Gastroesophageal sphincter (tissue), 2 donors: ENCODE measurements around the gene KIF27.
"Not testable (repeated sequence)": the region's sequence is repeated elsewhere in the genome, so short reads cannot be mapped to it uniquely, and the experiment has no call there.

ENCODE experiments used
- EP300 ChIP-seq: sonication (generic); formaldehyde crosslinking; IDR thresholded peaks from one replicate; pipeline ENCODE4 v1.6.1; 2017; ENCODE audit warnings: antibody characterized with exemption, mild to moderate bottlenecking
- POLR2A ChIP-seq, 2 donors: fragments of 450-650 bp; IDR thresholded peaks; one replicate each; pipeline ENCODE4 v1.6.1; 2017; ENCODE audit warnings: antibody characterized with exemption in 2 of 2, mild to moderate bottlenecking in 2 of 2, moderate library complexity in 1 of 2

- TF ChIP-seq EP300; POLR2A (IDR thresholded peaks at IDR 0.05): not testable (repeated sequence)
Measured at GRCh38 chr9:83912194-83912593, 9.0 kb downstream of the KIF27 start.
